ENCODE results near the gene APOBEC3G. TPM values are rescaled to one million over a fixed set of nuclear protein-coding genes. Genes with fewer than 3 reads are reported as not detected.

Gene APOBEC3G
- total RNA-seq, 4 donors from 2014 or later: 7.1 to 11.6 (median 9.4) TPM; not detected in 1

- H3K4me1 ChIP-seq: peaks cover 0 to 7% (median 0%) of the 10 kb centered on the region in 4 donors
Observed at GRCh38 chr22:39091126-39092081, 14.3 kb downstream of the APOBEC3G start.

DNA sequence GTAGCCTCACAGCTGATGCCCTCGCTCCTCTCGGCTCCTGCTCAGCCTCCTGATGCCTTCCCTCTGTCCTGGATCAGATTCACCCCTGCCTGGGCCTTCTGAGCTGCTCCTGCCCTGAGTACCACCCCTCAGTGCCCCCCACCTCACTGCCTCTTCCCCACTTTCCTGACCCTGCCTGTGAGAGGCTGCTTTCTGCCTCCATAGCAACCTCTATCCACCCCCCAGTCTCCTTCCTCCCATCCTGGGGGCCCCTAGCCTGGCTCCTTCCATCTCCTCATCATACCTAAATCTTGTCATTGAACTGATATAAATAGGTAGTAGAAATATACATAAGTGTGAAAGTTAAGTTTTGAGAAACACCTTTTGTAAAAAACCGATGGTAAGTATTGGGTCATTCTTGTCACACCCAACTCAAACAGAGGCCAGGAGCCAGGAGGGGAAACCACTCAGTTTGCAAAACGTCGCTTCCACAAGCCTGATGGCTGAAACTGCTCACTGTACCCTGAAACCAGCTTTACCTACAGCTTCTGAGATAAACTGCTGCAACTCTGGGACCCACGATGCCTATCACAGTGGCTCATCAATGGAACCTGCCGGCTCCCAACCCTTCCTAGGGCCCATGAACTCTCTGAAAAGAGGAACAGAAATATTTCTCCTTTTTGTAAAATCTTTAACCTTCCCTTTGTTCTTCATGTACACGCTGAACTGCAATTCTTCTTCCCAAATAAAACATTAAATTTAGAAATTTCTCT, 15.2 kb downstream of the APOBEC3G start:
- 51 to 69% methylated on average over 6 to 8 of the region's 8 CpGs for WGBS, 2 donors (ENCODE audit: low coverage in 1 of 2)
- Histone ChIP-seq H3K4me3 (no peak overlapping the region), H3K9me3 (no peaks in the 10 kb centered on the region), H3K36me3 (no peaks in the 10 kb centered on the region), H3K27me3 (peaks cover 5% of the 10 kb centered on the region), H3K4me1 (peaks cover 0 to 16% (median under 1%) of the 10 kb centered on the region in 4 donors), H3K27ac (no peak overlapping the region)
- intact Hi-C loops (cut with DNase I; ENCODE audit: low total_unique reads) (no loop called here), in situ Hi-C loops (cut with MboI; ENCODE audit: low pct_ligation_motif_present in 1 of 4, low pct_unique_long_range_greater_than_20kb in 1 of 4, low sequenced_read_pairs in 3 of 4) (no loop called here)
- TF ChIP-seq POLR2A (IDR thresholded peaks at IDR 0.05): no peak
- TF ChIP-seq, protein P1, sequence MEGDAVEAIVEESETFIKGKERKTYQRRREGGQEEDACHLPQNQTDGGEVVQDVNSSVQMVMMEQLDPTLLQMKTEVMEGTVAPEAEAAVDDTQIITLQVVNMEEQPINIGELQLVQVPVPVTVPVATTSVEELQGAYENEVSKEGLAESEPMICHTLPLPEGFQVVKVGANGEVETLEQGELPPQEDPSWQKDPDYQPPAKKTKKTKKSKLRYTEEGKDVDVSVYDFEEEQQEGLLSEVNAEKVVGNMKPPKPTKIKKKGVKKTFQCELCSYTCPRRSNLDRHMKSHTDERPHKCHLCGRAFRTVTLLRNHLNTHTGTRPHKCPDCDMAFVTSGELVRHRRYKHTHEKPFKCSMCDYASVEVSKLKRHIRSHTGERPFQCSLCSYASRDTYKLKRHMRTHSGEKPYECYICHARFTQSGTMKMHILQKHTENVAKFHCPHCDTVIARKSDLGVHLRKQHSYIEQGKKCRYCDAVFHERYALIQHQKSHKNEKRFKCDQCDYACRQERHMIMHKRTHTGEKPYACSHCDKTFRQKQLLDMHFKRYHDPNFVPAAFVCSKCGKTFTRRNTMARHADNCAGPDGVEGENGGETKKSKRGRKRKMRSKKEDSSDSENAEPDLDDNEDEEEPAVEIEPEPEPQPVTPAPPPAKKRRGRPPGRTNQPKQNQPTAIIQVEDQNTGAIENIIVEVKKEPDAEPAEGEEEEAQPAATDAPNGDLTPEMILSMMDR (IDR thresholded peaks at IDR 0.05): no peak
- TF ChIP-seq EP300 (IDR thresholded peaks at IDR 0.05; ENCODE audit: low read depth): no peak
- TF ChIP-seq POLR2AphosphoS5 (IDR thresholded peaks at IDR 0.05): no peak
- no peak for DNase-seq

More at GRCh38 chr22:39091126-39092081, 14.3 kb downstream of the APOBEC3G start:
- in situ Hi-C loops (cut with MboI; ENCODE audit: low pct_ligation_motif_present in 1 of 4, low pct_unique_long_range_greater_than_20kb in 1 of 4, low sequenced_read_pairs in 3 of 4): no loop called here
- no peak for DNase-seq
- no peak for TF ChIP-seq EP300 (IDR thresholded peaks at IDR 0.05; ENCODE audit: low read depth)
- TF ChIP-seq, protein P1 (IDR thresholded peaks at IDR 0.05): no peak
- TF ChIP-seq POLR2A (IDR thresholded peaks at IDR 0.05): no peak
- TF ChIP-seq POLR2AphosphoS5 (IDR thresholded peaks at IDR 0.05): no peak
- WGBS, 2 donors (ENCODE audit: low coverage in 1 of 2): 60 to 78% methylated on average over 1 to 22 of the region's 23 CpGs
- peaks cover 5% of the 10 kb centered on the region for H3K27me3 ChIP-seq
- peak overlapping the region in 2 of 4 donors; percentile 3 to 18 for H3K27ac ChIP-seq
- no peak overlapping the region for H3K4me3 ChIP-seq
- intact Hi-C loops (cut with DNase I; ENCODE audit: low total_unique reads): no loop called here
- no peaks in the 10 kb centered on the region for H3K9me3 ChIP-seq
- no peaks in the 10 kb centered on the region for H3K36me3 ChIP-seq

GRCh38 chr22:39094717-39095389, 17.8 kb downstream of the APOBEC3G start:
- intact Hi-C loops (cut with DNase I; ENCODE audit: low total_unique reads) (no loop called here), in situ Hi-C loops (cut with MboI; ENCODE audit: low pct_ligation_motif_present in 1 of 4, low pct_unique_long_range_greater_than_20kb in 1 of 4, low sequenced_read_pairs in 3 of 4) (no loop called here)
- Histone ChIP-seq H3K4me1 (peaks cover 0 to 20% (median 4%) of the 10 kb centered on the region in 4 donors), H3K36me3 (no peaks in the 10 kb centered on the region), H3K9me3 (no peaks in the 10 kb centered on the region), H3K27me3 (peaks cover 5% of the 10 kb centered on the region), H3K4me3 (no peak overlapping the region), H3K27ac (no peak overlapping the region)
- TF ChIP-seq, protein P1 (IDR thresholded peaks at IDR 0.05): no peak
- TF ChIP-seq POLR2AphosphoS5 (IDR thresholded peaks at IDR 0.05) (no peak), POLR2A (IDR thresholded peaks at IDR 0.05) (no peak), EP300 (IDR thresholded peaks at IDR 0.05; ENCODE audit: low read depth) (no peak)
- 33 to 84% methylated on average over 3 to 14 of the region's 14 CpGs for WGBS, 2 donors (ENCODE audit: low coverage in 1 of 2)
- DNase-seq: no peak
